A549 (cell line): ENCODE results near the gene TSPAN18.

Source experiments
- CBX2 ChIP-seq: fragments of 200-600 bp; sonication (generic); IDR thresholded peaks from 2 replicates; pipeline ENCODE4 v1.6.1; 2016; ENCODE audit warnings: low read depth, mild to moderate bottlenecking, borderline replicate concordance
- CEBPB ChIP-seq, 2 experiments: fragments of >200 bp in 1 of 2; sonication (Bioruptor Twin) in 1 of 2; formaldehyde crosslinking in 1 of 2; IDR thresholded peaks; 2 replicates each; pipeline ENCODE4 v1.6.1; 2012 to 2016
- CTCF ChIP-seq: fragments of >200 bp; sonication (Bioruptor Twin); formaldehyde crosslinking; IDR thresholded peaks from 3 replicates; pipeline ENCODE4 v1.5.1; 2016
- ESRRA ChIP-seq: fragments of 150-350 bp; IDR thresholded peaks from 2 replicates; pipeline ENCODE4 v1.6.1; 2014; ENCODE audit warnings: mild to moderate bottlenecking, low read length, borderline replicate concordance
- JUN ChIP-seq, 2 experiments: fragments of >200 bp; sonication (Bioruptor Twin); formaldehyde crosslinking; IDR thresholded peaks; 2 replicates in 1 of 2; 3 replicates in 1 of 2; pipeline ENCODE4 v1.6.1; 2016 to 2017
- PBX3 ChIP-seq: IDR thresholded peaks from 2 replicates; pipeline ENCODE4 v1.6.1; 2012
- POLR2A ChIP-seq: IDR thresholded peaks from 2 replicates; pipeline ENCODE4 v1.6.1; 2012; ENCODE audit warnings: mild to moderate bottlenecking, low read length
- RAD21 ChIP-seq, 2 experiments: fragments of >200 bp in 1 of 2; sonication (Bioruptor Twin) in 1 of 2; formaldehyde crosslinking in 1 of 2; IDR thresholded peaks in 1 of 2; conservative IDR thresholded peaks in 1 of 2; 2 replicates in 1 of 2; 3 replicates in 1 of 2; pipeline ENCODE4 v1.6.1; 2012 to 2018; ENCODE audit warnings: inconsistent platforms in 1 of 2
- USF2 ChIP-seq: fragments of 450-650 bp; IDR thresholded peaks from 2 replicates; pipeline ENCODE4 v1.6.1; 2014; ENCODE audit warnings: antibody characterized with exemption

GRCh38 chr11:44811841-44812448 is 85.2 kb downstream of the TSPAN18 start:
- TF ChIP-seq CEBPB (IDR thresholded peaks at IDR 0.05) (no peak), PBX3 (no peak), CTCF (no peak), USF2 (no peak), POLR2A (no peak), ESRRA (no peak), JUN (IDR thresholded peaks at IDR 0.05) (no peak), RAD21 (conservative IDR thresholded peaks at IDR 0.05 in 1 of 2, IDR thresholded peaks at IDR 0.05 in 1 of 2) (no peak), CBX2 (no peak)
